A549 treated with AZD9567 at 1 μM for 4 hours (cell line): ENCODE data around the gene FMC1. TPM values are rescaled to one million over a fixed set of nuclear protein-coding genes. Genes with fewer than 3 reads are reported as not detected.

Source experiments
- total RNA-seq: library from RNA; stranded (reverse); fragments of 200-300 nt; extraction: Qiagen RNA extraction; gene quantifications from 5 replicates; pipeline ENCODE4 v1.2.3, GENCODE V29; 2022; ENCODE audit not compliant: insufficient read depth

The FMC1 gene, protein sequence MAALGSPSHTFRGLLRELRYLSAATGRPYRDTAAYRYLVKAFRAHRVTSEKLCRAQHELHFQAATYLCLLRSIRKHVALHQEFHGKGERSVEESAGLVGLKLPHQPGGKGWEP
- total RNA-seq, result 16.8 to 34.0 TPM (median 30.2 TPM) in 5 replicates

GRCh38 chr7:139341058-139341775 lies at the start of gene FMC1:
FMC1 (plus strand) TSS chr7:139341337; CDS start chr7:139341385, 48 bp downstream.

GRCh38 chr7:139359366-139360209 lies 18.5 kb downstream of the FMC1 start, which contains the start of gene LUC7L2:
LUC7L2 (plus strand) TSS chr7:139359894; CDS start chr7:139360262, 368 bp downstream.

Other genes starting within 250 kb of the FMC1 start
- 28.1 to 35.7 TPM (median 30.1 TPM) in 5 replicates for gene ZC3HAV1, start 231.6 kb upstream of the FMC1 start, total RNA-seq
- 2.2 to 3.8 TPM (median 2.9 TPM) in 5 replicates for gene UBN2, start 110.1 kb upstream of the FMC1 start, total RNA-seq
- 34.2 to 42.8 TPM (median 35.5 TPM) in 5 replicates for gene LUC7L2, start 18.6 kb downstream of the FMC1 start, total RNA-seq
- gene KLRG2, start 142.3 kb downstream of the FMC1 start, total RNA-seq, result 0.66 to 0.98 TPM (median 0.82 TPM) in 4 of 5 replicates, not detected in the other
- gene CLEC2L, start 182.3 kb downstream of the FMC1 start, total RNA-seq, result 0.06 to 0.28 TPM (median 0.11 TPM) in 4 of 5 replicates, not detected in the other